ENCODE measurements around the gene DENND1A.
"Not testable (repeated sequence)": the region's sequence is repeated elsewhere in the genome, so short reads cannot be mapped to it uniquely, and the experiment has no call there.

GRCh38 chr9:123428450-123428849, 501.5 kb downstream of the DENND1A start:
- TF ChIP-seq POLR2AphosphoS5, POLR2A (IDR thresholded peaks at IDR 0.05): not testable (repeated sequence)
- TF ChIP-seq, protein P1, sequence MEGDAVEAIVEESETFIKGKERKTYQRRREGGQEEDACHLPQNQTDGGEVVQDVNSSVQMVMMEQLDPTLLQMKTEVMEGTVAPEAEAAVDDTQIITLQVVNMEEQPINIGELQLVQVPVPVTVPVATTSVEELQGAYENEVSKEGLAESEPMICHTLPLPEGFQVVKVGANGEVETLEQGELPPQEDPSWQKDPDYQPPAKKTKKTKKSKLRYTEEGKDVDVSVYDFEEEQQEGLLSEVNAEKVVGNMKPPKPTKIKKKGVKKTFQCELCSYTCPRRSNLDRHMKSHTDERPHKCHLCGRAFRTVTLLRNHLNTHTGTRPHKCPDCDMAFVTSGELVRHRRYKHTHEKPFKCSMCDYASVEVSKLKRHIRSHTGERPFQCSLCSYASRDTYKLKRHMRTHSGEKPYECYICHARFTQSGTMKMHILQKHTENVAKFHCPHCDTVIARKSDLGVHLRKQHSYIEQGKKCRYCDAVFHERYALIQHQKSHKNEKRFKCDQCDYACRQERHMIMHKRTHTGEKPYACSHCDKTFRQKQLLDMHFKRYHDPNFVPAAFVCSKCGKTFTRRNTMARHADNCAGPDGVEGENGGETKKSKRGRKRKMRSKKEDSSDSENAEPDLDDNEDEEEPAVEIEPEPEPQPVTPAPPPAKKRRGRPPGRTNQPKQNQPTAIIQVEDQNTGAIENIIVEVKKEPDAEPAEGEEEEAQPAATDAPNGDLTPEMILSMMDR (IDR thresholded peaks at IDR 0.05) = not testable (repeated sequence)
